HEK293 (cell line): ENCODE measurements around the gene GNAZ.

Experiments
- CTCF ChIP-seq: fragments of 450-650 bp; formaldehyde crosslinking; IDR thresholded peaks from 2 replicates; pipeline ENCODE4 v1.5.1; 2016; ENCODE audit warnings: missing biosample characterization, missing genetic modification characterization
- RBAK ChIP-seq: fragments of 450-650 bp; formaldehyde crosslinking; IDR thresholded peaks from 2 replicates; pipeline ENCODE4 v1.5.1; 2016; ENCODE audit warnings: missing biosample characterization, missing genetic modification characterization
- ZBTB49 ChIP-seq: fragments of 450-650 bp; formaldehyde crosslinking; IDR thresholded peaks from 2 replicates; pipeline ENCODE4 v1.5.1; 2016; ENCODE audit warnings: missing biosample characterization, missing genetic modification characterization, low read depth
- ZNF132 ChIP-seq: fragments of 450-650 bp; formaldehyde crosslinking; IDR thresholded peaks from 2 replicates; pipeline ENCODE4 v1.5.1; 2017; ENCODE audit warnings: missing biosample characterization, missing genetic modification characterization, borderline replicate concordance
- ZNF202 ChIP-seq: fragments of 450-650 bp; formaldehyde crosslinking; IDR thresholded peaks from 2 replicates; pipeline ENCODE4 v1.5.1; 2016; ENCODE audit warnings: missing biosample characterization, missing genetic modification characterization, borderline replicate concordance
- ZNF239 ChIP-seq: fragments of 450-650 bp; formaldehyde crosslinking; IDR thresholded peaks from 2 replicates; pipeline ENCODE4 v1.5.1; 2016; ENCODE audit warnings: missing biosample characterization, missing genetic modification characterization
- ZNF24 ChIP-seq: fragments of 450-650 bp; formaldehyde crosslinking; IDR thresholded peaks from 2 replicates; pipeline ENCODE4 v1.5.1; 2016; ENCODE audit warnings: missing biosample characterization, missing genetic modification characterization
- ZNF274 ChIP-seq, 2 experiments: fragments of 200-500 bp in 1 of 2; fragments of 450-650 bp in 1 of 2; sonication (Bioruptor generic) in 1 of 2; formaldehyde crosslinking in 1 of 2; IDR thresholded peaks; 2 replicates each; pipeline versions ENCODE4 v1.5.1 to v1.6.1; 2014 to 2016; ENCODE audit warnings: borderline replicate concordance in 1 of 2, inconsistent platforms in 1 of 2, low read length in 1 of 2, missing biosample characterization in 1 of 2, missing genetic modification characterization in 1 of 2
- ZNF350 ChIP-seq: fragments of 450-650 bp; formaldehyde crosslinking; IDR thresholded peaks from 2 replicates; pipeline ENCODE4 v1.5.0; 2017; ENCODE audit warnings: missing biosample characterization, mild to moderate bottlenecking, missing genetic modification characterization
- ZNF555 ChIP-seq: fragments of 450-650 bp; formaldehyde crosslinking; conservative IDR thresholded peaks from 2 replicates; pipeline ENCODE4 v1.5.1; 2017; ENCODE audit warnings: missing biosample characterization, mild to moderate bottlenecking, missing genetic modification characterization, inconsistent platforms
- ZNF585B ChIP-seq: fragments of 450-650 bp; formaldehyde crosslinking; IDR thresholded peaks from 2 replicates; pipeline ENCODE4 v1.5.1; 2016; ENCODE audit warnings: missing biosample characterization, missing genetic modification characterization
- ZNF626 ChIP-seq: fragments of 450-650 bp; sonication (Bioruptor Pico); formaldehyde crosslinking; IDR thresholded peaks from 2 replicates; pipeline ENCODE4 v1.5.1; 2018; ENCODE audit warnings: missing biosample characterization, missing genetic modification characterization, inconsistent platforms
- ZNF785 ChIP-seq: fragments of 450-650 bp; formaldehyde crosslinking; IDR thresholded peaks from 2 replicates; pipeline ENCODE4 v1.5.1; 2016; ENCODE audit warnings: missing biosample characterization, missing genetic modification characterization
- ZSCAN16 ChIP-seq: fragments of 450-650 bp; formaldehyde crosslinking; IDR thresholded peaks from 2 replicates; pipeline ENCODE4 v1.5.1; 2016; ENCODE audit warnings: missing biosample characterization, missing genetic modification characterization

GRCh38 chr22:23098718-23099530, 28.6 kb downstream of the GNAZ start:
- TF ChIP-seq ZNF24, result no peak
- TF ChIP-seq ZNF626 (tag by site-specific recombination), result no peak
- no peak for TF ChIP-seq ZSCAN16
- TF ChIP-seq ZNF585B, result no peak
- no peak for TF ChIP-seq CTCF
- no peak for TF ChIP-seq ZNF202
- TF ChIP-seq ZNF274 (IDR thresholded peaks at IDR 0.05; ENCODE audit: low read length), result no peak
- TF ChIP-seq ZNF274 (tag by site-specific recombination; IDR thresholded peaks at IDR 0.05; ENCODE audit: borderline replicate concordance), result no peak
- no peak for TF ChIP-seq ZNF350 (tag by site-specific recombination)
- no peak for TF ChIP-seq ZNF555 (tag by site-specific recombination)
- no peak for TF ChIP-seq ZNF785 (tag by site-specific recombination)
- TF ChIP-seq ZBTB49 (tag by site-specific recombination), result no peak
- TF ChIP-seq ZNF132 (tag by site-specific recombination), result no peak
- TF ChIP-seq ZNF239 (tag by site-specific recombination), result no peak
- TF ChIP-seq RBAK (tag by site-specific recombination), result no peak
